K562 (cell line): ENCODE results near the gene COMMD10. TPM values are rescaled to one million over a fixed set of nuclear protein-coding genes. Genes with fewer than 3 reads are reported as not detected.

Experiments
- CHD7 ChIP-seq: fragments of 200-600 bp; sonication (generic); IDR thresholded peaks from one replicate; pipeline ENCODE4 v1.6.1; 2012; ENCODE audit warnings: mild to moderate bottlenecking, low read depth, low read length, inconsistent platforms
- NRF1 ChIP-seq, 2 experiments: fragments of 450-650 bp; IDR thresholded peaks in 1 of 2; conservative IDR thresholded peaks in 1 of 2; 2 replicates each; pipeline ENCODE4 v1.6.1; 2014; ENCODE audit warnings: mild to moderate bottlenecking in 2 of 2
- PHF8 ChIP-seq: fragments of 200-600 bp; sonication (generic); IDR thresholded peaks from 2 replicates; pipeline ENCODE4 v1.6.1; 2012; ENCODE audit warnings: mixed run types, mild to moderate bottlenecking, inconsistent platforms, low read length, moderate library complexity, borderline replicate concordance
- SAFB2 ChIP-seq: fragments of 200-400 bp; formaldehyde crosslinking; IDR thresholded peaks from 2 replicates; pipeline ENCODE4 v1.6.1; 2018; ENCODE audit warnings: borderline replicate concordance, low read length, low read depth, moderate library complexity; ENCODE audit not compliant: severe bottlenecking
- ZNF347 ChIP-seq: fragments of 450-650 bp; formaldehyde crosslinking; IDR thresholded peaks from 2 replicates; pipeline ENCODE4 v1.4.0; 2020; ENCODE audit warnings: low read depth, mild to moderate bottlenecking, moderate library complexity
- ZNF609 ChIP-seq: sonication (generic); formaldehyde crosslinking; IDR thresholded peaks from 2 replicates; pipeline ENCODE4 v1.8.1; 2023; ENCODE audit warnings: missing genetic modification reagents, mild to moderate bottlenecking, borderline replicate concordance
- ZNF830 ChIP-seq: fragments of 250-450 bp; sonication (Bioruptor Pico); IDR thresholded peaks from 2 replicates; pipeline ENCODE4 v1.5.0; 2021; ENCODE audit warnings: mild to moderate bottlenecking
- polyA plus RNA-seq, 8 experiments: library from polyadenylated mRNA; depleted of rRNA in 4 of 8; stranded (reverse) in 5 of 8; unstranded in 3 of 8; fragments of >200 nt; fragmentation: Nextera tagmentation in 2 of 8; fragmentation: Illumina TruSeq in 1 of 8; extraction: Ambion mirVana in 2 of 8; extraction: Trizol in 1 of 8; gene quantifications; 2 replicates each; pipeline versions ENCODE4 v1.2.1 to v1.2.3, GENCODE V29; 2011 to 2014; ENCODE audit warnings: inconsistent platforms in 1 of 8, missing spikeins in 1 of 8
- total RNA-seq, 7 experiments: library from RNA; depleted of rRNA in 6 of 7; stranded (reverse); fragments of >200 nt in 6 of 7; fragmentation: Illumina TruSeq in 2 of 7; extraction: Trizol in 2 of 7; gene quantifications; 2 replicates each; pipeline versions ENCODE4 v1.2.1 to v1.2.3, GENCODE V29; 2011 to 2021; ENCODE audit warnings: low replicate concordance in 1 of 7
- TF ChIP-seq, protein P1 (sequence below): sonication (generic); formaldehyde crosslinking; IDR thresholded peaks from 2 replicates; pipeline ENCODE4 v1.8.1; 2023; ENCODE audit warnings: mild to moderate bottlenecking, missing genetic modification reagents, moderate library complexity

COMMD10 gene
- total and polyA plus RNA-seq, 9 of the 15 experiments (the other 6 are each of a cell fraction or from before 2014, with no cell fraction given): 17.9 to 101 (median 28.0) TPM

DNA sequence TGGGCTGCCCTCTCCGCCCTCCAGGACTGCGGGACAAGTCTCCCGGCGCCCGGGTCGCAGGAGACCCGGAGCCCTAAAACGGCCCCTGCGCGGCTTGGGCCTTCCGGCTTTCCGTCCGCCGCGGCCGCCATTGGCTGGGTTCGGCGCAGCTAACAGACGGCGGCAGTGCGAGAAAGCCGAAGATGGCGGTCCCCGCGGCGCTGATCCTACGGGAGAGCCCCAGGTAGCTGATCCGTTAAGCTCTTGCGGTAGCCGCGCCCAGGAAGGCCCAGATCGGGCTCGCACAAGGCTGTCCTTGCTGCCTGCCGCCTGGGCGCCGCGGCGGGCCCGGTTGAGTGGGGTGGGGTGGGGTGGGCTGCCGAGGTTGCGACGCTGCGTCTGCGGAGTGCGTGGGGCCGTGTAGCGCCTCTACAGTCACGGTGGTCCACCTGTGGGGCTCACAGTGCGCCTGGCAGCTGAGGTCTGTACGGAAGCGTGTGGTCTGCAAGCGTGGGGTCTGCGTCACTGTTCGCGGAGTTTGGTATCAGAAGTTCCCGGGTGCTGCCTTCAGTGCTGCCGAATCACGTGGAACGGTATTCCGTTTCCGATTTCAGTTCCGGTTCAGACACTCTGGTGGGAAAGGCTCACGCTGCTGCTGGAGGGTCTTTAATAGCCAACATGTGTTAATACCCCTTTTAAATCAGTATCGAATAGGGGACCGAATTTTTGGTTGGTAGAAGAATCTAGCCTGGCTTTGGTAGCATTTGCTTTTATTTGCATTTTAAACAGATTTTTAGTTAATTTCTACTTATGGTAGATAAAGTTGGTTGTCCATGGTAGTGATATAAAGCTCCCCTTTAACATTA, at the start of gene COMMD10 (continued):
- TF ChIP-seq PHF8 (peak; percentile 91), CHD7 (no peak), ZNF609 (CRISPR knock-in tag) (no peak), ZNF830 (CRISPR knock-in tag) (no peak), ZNF347 (no peak), SAFB2 (no peak), NRF1 (conservative IDR thresholded peaks at IDR 0.05 in 1 of 2, IDR thresholded peaks at IDR 0.05 in 1 of 2) (peak; percentile 11 to 22; a peak in 1 of 4 replicates)
- TF ChIP-seq, protein P1, sequence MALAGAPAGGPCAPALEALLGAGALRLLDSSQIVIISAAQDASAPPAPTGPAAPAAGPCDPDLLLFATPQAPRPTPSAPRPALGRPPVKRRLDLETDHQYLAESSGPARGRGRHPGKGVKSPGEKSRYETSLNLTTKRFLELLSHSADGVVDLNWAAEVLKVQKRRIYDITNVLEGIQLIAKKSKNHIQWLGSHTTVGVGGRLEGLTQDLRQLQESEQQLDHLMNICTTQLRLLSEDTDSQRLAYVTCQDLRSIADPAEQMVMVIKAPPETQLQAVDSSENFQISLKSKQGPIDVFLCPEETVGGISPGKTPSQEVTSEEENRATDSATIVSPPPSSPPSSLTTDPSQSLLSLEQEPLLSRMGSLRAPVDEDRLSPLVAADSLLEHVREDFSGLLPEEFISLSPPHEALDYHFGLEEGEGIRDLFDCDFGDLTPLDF: no peak
